Fibroblast of pulmonary artery (primary cell): Measurements from ENCODE around the gene TGFB1.
A peak's percentile ranks its signal among the peaks of the same experiment; 100 is the strongest.
"Not testable (repeated sequence)": the region's sequence is repeated elsewhere in the genome, so short reads cannot be mapped to it uniquely, and the experiment has no call there.

Experiments used
- DNase-seq: peaks from one replicate; pipeline ENCODE4 v3.0.0-alpha.2; 2010; ENCODE audit warnings: low read depth
- H3K4me3 ChIP-seq: replicated peaks from 2 replicates; pipeline ENCODE4 v1.5.1; 2011; ENCODE audit warnings: low read depth, mild to moderate bottlenecking, control low read depth, low read length, moderate library complexity
- CTCF ChIP-seq: IDR thresholded peaks from 2 replicates; pipeline ENCODE4 v1.5.1; 2011; ENCODE audit warnings: mild to moderate bottlenecking, control low read depth, low read length, inconsistent platforms; ENCODE audit errors: missing control alignments

The TGFB1 gene

DNA sequence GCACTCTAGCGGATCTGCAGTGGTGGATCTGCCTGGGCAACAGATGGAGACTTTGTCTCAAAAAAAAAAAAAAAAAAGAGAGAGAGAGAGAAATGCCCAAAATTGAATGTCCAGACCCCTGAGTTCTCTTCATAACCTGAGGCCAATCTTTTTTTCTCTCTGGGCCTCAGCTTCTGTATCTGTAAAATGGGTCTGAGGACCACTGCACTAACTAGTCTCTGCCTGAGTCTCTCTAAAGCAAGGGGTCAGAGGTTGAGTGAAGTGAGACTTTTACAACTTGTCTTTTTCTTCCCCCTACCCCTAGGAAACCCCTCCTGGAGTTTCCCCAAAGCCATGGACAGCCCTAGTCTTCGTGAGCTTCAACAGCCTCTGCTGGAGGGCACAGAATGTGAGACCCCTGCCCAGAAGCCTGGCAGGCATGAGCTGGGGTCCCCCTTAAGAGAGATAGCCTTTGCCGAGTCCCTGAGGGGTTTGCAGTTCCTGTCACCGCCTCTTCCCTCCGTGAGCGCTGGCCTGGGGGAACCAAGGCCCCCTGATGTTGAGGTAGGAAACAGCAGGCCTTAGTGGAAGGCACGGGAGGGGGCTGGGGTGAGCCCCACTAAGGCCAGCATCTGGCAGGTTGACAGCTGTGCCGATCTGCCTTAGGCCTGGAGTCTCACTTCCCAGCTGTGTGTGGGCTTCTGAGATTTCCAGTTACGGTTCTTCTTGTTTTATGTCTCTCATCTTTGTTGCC is 24.4 kb upstream of the TGFB1 start:
- H3K4me3 ChIP-seq, result no peak overlapping the region
- no peak for TF ChIP-seq CTCF
- DNase-seq, result no peak

- H3K4me3 ChIP-seq, result peak overlapping the region; percentile 68
- no peak for DNase-seq
Observed at GRCh38 chr19:41376998-41377365, 23.3 kb upstream of the TGFB1 start.

DNA sequence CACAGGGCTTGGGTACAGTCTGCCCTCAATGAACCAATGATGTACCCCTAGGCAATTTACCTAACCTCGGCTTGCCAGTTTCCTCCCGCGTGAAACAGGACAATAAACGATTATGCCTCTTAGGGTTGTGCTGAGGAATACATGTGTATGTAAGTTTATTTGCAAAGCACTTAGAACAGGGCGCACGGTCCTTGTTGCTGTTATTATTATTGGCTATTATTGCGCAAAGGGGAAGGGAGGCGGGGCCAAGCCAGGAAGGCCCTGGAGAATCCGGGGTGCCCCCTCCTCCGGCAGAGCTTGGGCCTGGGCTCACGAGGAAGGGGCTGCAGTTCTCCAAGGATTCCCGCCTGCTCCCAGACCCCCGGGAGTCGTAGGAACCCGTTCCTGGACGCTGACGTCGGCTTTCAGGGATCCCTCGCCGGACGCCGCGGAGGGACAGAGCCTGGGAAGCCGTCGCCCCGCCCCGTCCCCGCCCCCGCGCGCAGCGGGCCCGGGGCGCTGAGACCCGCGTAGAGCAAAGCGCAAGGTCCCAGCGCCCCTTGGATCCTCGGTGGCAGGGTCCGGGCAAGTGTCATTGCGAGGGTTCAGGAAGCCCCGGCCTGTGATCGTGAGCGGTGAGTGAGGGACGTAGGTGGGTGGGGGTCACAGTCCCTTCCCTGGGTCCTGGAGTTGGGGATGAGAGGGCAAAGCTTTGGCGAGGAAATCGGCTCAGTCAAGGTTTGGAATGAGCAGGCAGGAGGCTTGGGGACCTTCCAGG is 22.7 kb upstream of the TGFB1 start, which contains the start of gene TMEM91:
TMEM91 (plus strand) TSS at position 293 of the 757 bp plus-strand sequence. CDS start 1,777 bp downstream, outside the sequence.
- peak within 1 kb of the TSS; percentile 68 for H3K4me3 ChIP-seq
- TF ChIP-seq CTCF, result no peak
- DNase-seq, result peak; percentile 31

More at GRCh38 chr19:41376998-41377365, 23.3 kb upstream of the TGFB1 start:
- no peak for TF ChIP-seq CTCF

DNA sequence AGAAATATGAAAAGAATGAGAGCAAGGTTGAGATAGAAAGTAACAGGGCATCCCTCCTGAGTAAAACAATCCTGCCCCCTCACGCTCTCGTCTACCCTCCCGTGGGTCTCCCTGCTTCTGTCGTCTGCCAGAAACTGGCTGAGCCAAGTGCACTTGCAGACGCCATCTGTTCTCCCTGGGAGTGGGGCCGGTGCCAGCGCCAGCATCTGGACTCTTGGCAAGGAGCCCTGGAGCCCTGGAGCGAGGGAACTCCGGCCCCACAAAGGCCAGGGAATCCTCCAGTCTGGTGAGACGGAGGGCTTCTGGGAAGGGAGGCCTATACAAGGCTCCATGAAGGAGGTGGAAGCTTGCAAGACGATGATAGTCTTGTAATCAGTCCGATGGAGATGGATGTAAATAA is 20.3 kb upstream of the TGFB1 start:
- no peak overlapping the region for H3K4me3 ChIP-seq
- no peak for TF ChIP-seq CTCF
- DNase-seq, result peak; percentile 94

GRCh38 chr19:41372501-41372900 is 18.8 kb upstream of the TGFB1 start:
- DNase-seq, result no peak
- no peak for TF ChIP-seq CTCF
- H3K4me3 ChIP-seq, result no peak overlapping the region

GRCh38 chr19:41371541-41371940 is 17.8 kb upstream of the TGFB1 start:
- no peak for TF ChIP-seq CTCF
- no peak overlapping the region for H3K4me3 ChIP-seq
- DNase-seq, result no peak

DNA sequence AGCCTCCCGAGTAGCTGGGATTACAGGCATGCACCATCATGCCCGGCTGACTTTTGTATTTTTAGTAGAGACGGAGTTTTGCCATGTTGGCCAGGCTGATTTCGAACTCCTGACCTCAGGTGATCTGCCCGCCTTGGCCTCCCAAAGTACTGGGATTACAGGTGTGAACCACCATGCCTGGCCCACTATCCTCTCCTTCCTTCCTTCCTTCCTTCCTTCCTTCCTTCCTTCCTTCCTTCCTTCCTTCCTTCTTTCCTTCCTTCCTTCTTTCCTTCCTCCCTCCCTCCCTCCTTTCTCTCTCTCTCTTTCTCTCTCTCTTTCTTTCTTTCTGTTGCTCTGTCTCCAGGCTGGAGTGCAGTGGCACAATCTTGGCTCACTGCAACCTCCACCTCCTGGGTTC is 17.4 kb upstream of the TGFB1 start:
- not testable (repeated sequence) for H3K4me3 ChIP-seq, DNase-seq
